C1 segment of cervical spinal cord (tissue), 14 donors: ENCODE results near the gene PPP1R14C.

Experiments
- DNase-seq, 14 donors: peaks; one replicate each; lab custom pipeline; 2025; lab: John Stamatoyannopoulos, UW

The PPP1R14C gene

DNA sequence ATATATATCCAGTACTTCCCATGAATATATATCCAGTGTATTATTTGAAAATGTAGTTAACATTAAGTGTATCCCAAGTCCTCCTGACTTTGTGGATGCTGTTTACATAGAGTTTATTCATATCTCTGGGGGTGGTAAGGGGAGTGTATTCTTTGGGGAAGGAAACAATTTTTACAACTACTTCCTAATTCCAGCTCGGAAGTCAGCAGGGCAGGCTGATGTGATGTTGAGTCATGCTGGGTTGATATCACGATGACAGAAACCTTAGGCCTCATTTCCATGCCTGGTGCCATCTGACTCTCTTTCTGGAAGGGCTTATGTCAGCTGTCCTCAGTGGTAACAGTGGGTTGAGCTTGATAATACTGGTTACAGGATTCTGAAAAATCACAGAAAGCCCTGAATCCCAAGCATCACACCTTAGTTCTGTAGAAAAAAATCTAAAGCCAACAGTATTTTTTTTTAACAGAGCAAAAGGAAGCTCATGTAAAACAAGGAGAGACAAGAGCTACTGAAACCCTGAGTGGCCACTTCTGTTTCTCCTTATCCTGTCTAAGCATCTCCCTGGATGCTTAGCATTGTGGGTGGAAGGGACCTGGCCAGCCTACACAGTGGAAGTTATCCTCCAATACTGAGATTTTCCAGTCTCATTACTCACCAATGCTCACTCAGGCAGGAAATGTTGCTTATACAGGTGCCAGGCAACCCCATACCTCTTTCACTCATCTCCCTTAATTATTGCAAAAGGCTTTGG lies 150.8 kb downstream of the PPP1R14C start:
- DNase-seq: no peak

DNA sequence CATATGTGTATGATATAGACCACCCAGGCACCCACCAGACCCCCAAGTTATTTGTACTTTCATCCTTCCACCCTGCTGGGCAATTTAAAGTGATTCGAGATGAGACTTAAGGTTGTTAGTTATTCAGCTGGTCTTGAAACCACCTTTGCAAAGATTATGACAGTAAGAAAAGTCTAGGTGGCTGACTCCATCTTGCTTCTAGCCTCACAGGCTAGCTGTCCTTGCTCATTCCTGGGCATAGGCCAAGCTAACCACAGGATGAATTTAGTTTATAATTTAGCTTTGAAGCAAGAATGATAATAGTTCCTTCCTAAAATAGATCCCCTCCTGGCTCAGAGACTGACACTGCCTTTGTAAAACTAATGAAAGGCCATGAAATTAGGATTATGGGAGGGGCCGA lies 154.0 kb downstream of the PPP1R14C start:
- no peak for DNase-seq

DNA sequence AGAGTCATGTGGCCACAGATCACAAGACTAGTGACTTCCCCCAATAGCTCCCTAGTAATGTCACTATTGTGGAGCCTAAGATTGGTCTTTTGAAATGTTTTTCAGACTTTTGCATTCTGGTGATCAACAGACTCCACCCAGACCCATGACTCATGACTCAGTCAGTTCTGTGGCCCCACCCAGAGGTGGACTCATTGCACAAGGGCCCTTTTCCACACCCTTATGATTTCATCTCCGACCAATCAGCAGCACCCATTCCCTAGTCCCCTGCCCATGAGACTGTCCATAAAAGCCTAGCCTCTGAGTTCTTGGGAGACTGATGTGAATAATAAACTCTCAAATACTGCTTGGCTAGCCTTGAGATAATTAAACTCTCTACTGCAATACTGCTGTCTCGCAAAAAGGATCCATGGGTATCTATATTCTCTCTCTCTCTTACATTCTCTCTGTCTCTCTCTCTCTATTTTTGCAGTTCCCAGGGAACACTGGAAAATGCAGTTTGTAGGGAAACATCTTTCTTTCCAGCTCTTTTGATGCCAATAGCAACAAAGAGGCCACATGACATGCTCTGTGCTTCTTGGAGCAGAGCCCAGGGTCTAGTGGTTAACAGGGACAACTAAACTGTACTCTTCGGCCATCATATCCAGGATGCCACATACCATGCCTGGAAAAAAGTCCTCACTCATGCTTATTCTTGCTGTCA lies 154.6 kb downstream of the PPP1R14C start:
- DNase-seq: no peak

DNA sequence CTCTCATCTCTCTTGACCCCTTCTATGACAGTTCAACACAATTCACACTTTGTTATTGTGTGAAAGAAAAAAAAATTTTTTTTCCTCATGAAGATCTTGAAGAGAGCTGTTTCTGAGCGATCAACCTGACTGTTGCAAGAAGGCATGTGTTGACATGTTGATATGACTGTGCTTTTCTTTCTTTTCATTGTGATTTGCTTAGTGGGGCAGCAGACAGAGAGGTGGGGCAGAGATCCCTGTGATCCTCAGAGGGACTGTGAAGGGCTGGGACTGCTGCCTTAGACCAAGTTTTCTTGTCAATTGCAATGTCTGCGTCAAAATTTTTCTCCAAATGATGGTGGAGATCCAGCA lies 155.2 kb downstream of the PPP1R14C start:
- no peak for DNase-seq

DNA sequence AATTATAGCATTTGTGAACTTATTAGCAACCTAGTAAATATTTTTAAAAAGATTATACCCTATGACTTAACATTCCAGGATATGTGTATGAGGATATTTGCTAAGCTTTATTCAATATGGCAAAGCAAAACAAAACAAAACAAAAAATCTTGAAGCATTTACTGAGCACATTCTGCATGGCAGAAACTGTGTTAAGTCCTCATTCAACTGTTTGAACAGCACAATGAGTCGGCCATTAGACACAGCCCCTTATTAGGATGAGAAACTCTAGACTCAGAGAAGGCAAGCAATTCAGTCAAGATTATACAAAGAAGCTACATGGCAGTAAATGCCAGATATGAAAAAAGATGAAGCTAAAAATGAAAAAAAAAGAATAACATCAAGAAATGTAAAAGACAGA lies 155.8 kb downstream of the PPP1R14C start:
- DNase-seq: no peak
